GM10266 (cell line): ENCODE measurements around the gene CNTNAP2.

Experiments used
- DNase-seq: peaks from one replicate; pipeline ENCODE4 v3.0.0; 2012; ENCODE audit errors: extremely low spot score
- CTCF ChIP-seq: IDR thresholded peaks from 2 replicates; pipeline ENCODE4 v1.5.1; 2012; ENCODE audit warnings: mild to moderate bottlenecking, low read depth; ENCODE audit not compliant: control insufficient read depth, insufficient read depth; ENCODE audit errors: missing control alignments

Gene CNTNAP2

GRCh38 chr7:148306759-148307158, 2190.2 kb downstream of the CNTNAP2 start:
- no peak for TF ChIP-seq CTCF
- DNase-seq = peak; percentile 40

GRCh38 chr7:148318102-148318811, 2201.7 kb downstream of the CNTNAP2 start:
- DNase-seq = no peak
- TF ChIP-seq CTCF = no peak

- TF ChIP-seq CTCF = no peak
- DNase-seq = no peak
Observed at GRCh38 chr7:148318838-148319237, 2202.2 kb downstream of the CNTNAP2 start.

- TF ChIP-seq CTCF = no peak
- DNase-seq = no peak
Observed at GRCh38 chr7:148319316-148319808, 2202.8 kb downstream of the CNTNAP2 start.

GRCh38 chr7:148325208-148325607, 2208.6 kb downstream of the CNTNAP2 start:
- no peak for TF ChIP-seq CTCF
- no peak for DNase-seq

GRCh38 chr7:148327379-148327778, 2210.8 kb downstream of the CNTNAP2 start:
- no peak for DNase-seq
- TF ChIP-seq CTCF = no peak

GRCh38 chr7:148328906-148329305, 2212.3 kb downstream of the CNTNAP2 start:
- no peak for DNase-seq
- TF ChIP-seq CTCF = no peak
